HCT116 (cell line): Measurements from ENCODE around the gene PRPF8. TPM values are rescaled to one million over a fixed set of nuclear protein-coding genes. Genes with fewer than 3 reads are reported as not detected.

Experiments used
- ATAC-seq: fragments of 200-7000 bp; cut with Tn5 transposase; 2 replicates; pipeline ENCODE4 v1.9.1; 2020; ENCODE audit warnings: mild to moderate bottlenecking, moderate library complexity
- BruUV-seq: library from RNA; stranded (reverse); fragments of 400-500 nt; replicated peaks from 2 replicates; lab custom pipeline; 2021; lab: Mats Ljungman, UMichigan
- CTCF ChIA-PET: fragments of 300-600 bp; sonication (Branson Sonifier 250); formaldehyde crosslinking; loops from one replicate; lab custom pipeline; 2021; ENCODE audit warnings: antibody characterized with exemption; lab: Charles Lee
- POLR2A ChIA-PET: fragments of 300-600, 350-600 bp; sonication (Branson Sonifier 250); formaldehyde crosslinking; loops from one replicate; lab custom pipeline; 2021; ENCODE audit warnings: antibody characterized with exemption; lab: Charles Lee
- RAD21 ChIA-PET, 2 experiments: fragments of 300-600 bp; sonication (Branson Sonifier 250); formaldehyde crosslinking; loops; one replicate each; lab custom pipeline; 2023; ENCODE audit warnings: low total read pairs in 2 of 2; ENCODE audit not compliant: uncharacterized antibody in 2 of 2, unreplicated experiment in 2 of 2, low non-redundant PET in 1 of 2; lab: Charles Lee
- DNase-seq: peaks from one replicate; pipeline ENCODE4 v3.0.0-alpha.2; 2010; ENCODE audit warnings: low read depth, low spot score
- H2AFZ ChIP-seq: fragments of 200-600 bp; shearing (Covaris generic), sonication (generic); 2 replicates; pipeline ENCODE4 v1.6.1; 2017; ENCODE audit warnings: low read depth, mixed run types, mixed read lengths, antibody characterized with exemption, low read length; ENCODE audit not compliant: poor library complexity, severe bottlenecking
- H3K27ac ChIP-seq: 2 replicates; pipeline ENCODE4 v1.5.1; 2012; ENCODE audit warnings: low read depth, low read length
- H3K27me3 ChIP-seq: fragments of 200-600 bp; sonication (generic); 2 replicates; pipeline ENCODE4 v1.6.1; 2016; ENCODE audit warnings: mixed run types, low read length, mixed read lengths; ENCODE audit not compliant: insufficient read depth
- H3K36me3 ChIP-seq, 2 experiments: fragments of 200-500 bp in 1 of 2; fragments of 200-600 bp in 1 of 2; sonication (Bioruptor generic) in 1 of 2; sonication (generic) in 1 of 2; 2 replicates each; pipeline versions ENCODE4 v1.5.1 to v1.6.1; 2014 to 2016; ENCODE audit warnings: low read length in 2 of 2, inconsistent platforms in 1 of 2, mixed read lengths in 1 of 2, mixed run types in 1 of 2; ENCODE audit not compliant: insufficient read depth in 2 of 2, control insufficient read depth in 1 of 2
- H3K4me1 ChIP-seq, 2 experiments: fragments of 200-600 bp in 1 of 2; sonication (generic) in 1 of 2; 2 replicates each; pipeline versions ENCODE4 v1.5.1 to v1.6.1; 2012 to 2017; ENCODE audit warnings: low read length in 2 of 2, inconsistent platforms in 1 of 2, mild to moderate bottlenecking in 1 of 2, mixed read lengths in 1 of 2, mixed run types in 1 of 2, moderate library complexity in 1 of 2; ENCODE audit not compliant: insufficient read depth in 2 of 2, control insufficient read depth in 1 of 2
- H3K4me2 ChIP-seq: fragments of 200-600 bp; sonication (generic); 2 replicates; pipeline ENCODE4 v1.6.1; 2017; ENCODE audit warnings: mixed run types, low read length, mixed read lengths
- H3K4me3 ChIP-seq, 2 experiments: fragments of 200-600 bp in 1 of 2; sonication (generic) in 1 of 2; replicated peaks in 1 of 2; 2 replicates each; pipeline ENCODE4 v1.5.1; 2011 to 2016; ENCODE audit warnings: low read length in 2 of 2, control low read depth in 1 of 2, low read depth in 1 of 2, mild to moderate bottlenecking in 1 of 2, mixed read lengths in 1 of 2, mixed run types in 1 of 2
- H3K79me2 ChIP-seq: fragments of 200-600 bp; sonication (generic); 2 replicates; pipeline ENCODE4 v1.6.1; 2017; ENCODE audit warnings: mild to moderate bottlenecking, mixed run types, low read length, moderate library complexity, mixed read lengths; ENCODE audit not compliant: insufficient read depth
- H3K9ac ChIP-seq: fragments of 200-600 bp; sonication (generic); 2 replicates; pipeline ENCODE4 v1.6.1; 2016; ENCODE audit warnings: low read length, mixed read lengths
- H3K9me2 ChIP-seq: fragments of 200-600 bp; sonication (generic), shearing (Covaris generic); 2 replicates; pipeline ENCODE4 v1.6.1; 2017; ENCODE audit warnings: mixed run types, mild to moderate bottlenecking, moderate library complexity; ENCODE audit not compliant: insufficient read depth
- H3K9me3 ChIP-seq, 2 experiments: fragments of 200-500 bp in 1 of 2; fragments of 200-600 bp in 1 of 2; sonication (Bioruptor generic) in 1 of 2; sonication (generic) in 1 of 2; 2 replicates each; pipeline ENCODE4 v1.6.1; 2014 to 2017; ENCODE audit warnings: low read length in 2 of 2, mixed read lengths in 2 of 2, inconsistent platforms in 1 of 2, low read depth in 1 of 2, mild to moderate bottlenecking in 1 of 2, mixed run types in 1 of 2, moderate library complexity in 1 of 2; ENCODE audit not compliant: control insufficient read depth in 1 of 2, insufficient read depth in 1 of 2
- H4K20me1 ChIP-seq: fragments of 200-600 bp; sonication (generic), shearing (Covaris generic); 2 replicates; pipeline ENCODE4 v1.6.1; 2017; ENCODE audit warnings: mixed run types, mild to moderate bottlenecking, moderate library complexity; ENCODE audit not compliant: insufficient read depth
- ELF1 ChIP-seq: IDR thresholded peaks from 2 replicates; pipeline ENCODE4 v1.6.1; 2012; ENCODE audit warnings: low read depth, borderline replicate concordance
- EZH2 ChIP-seq: fragments of 200-600 bp; sonication (generic); IDR thresholded peaks from 2 replicates; pipeline ENCODE4 v1.6.1; 2017; ENCODE audit warnings: antibody characterized with exemption, mixed run types
- FOSL1 ChIP-seq: IDR thresholded peaks from 2 replicates; pipeline ENCODE4 v1.6.1; 2012; ENCODE audit warnings: low read depth
- POLR2A ChIP-seq: IDR thresholded peaks from 2 replicates; pipeline ENCODE4 v1.7.0; 2011; ENCODE audit warnings: borderline replicate concordance; ENCODE audit not compliant: insufficient read depth, insufficient read length; ENCODE audit errors: extremely low read depth
- POLR2AphosphoS5 ChIP-seq: IDR thresholded peaks from 2 replicates; pipeline ENCODE4 v1.6.1; 2011; ENCODE audit warnings: mild to moderate bottlenecking, low read depth, low read length, moderate library complexity
- SP1 ChIP-seq: IDR thresholded peaks from 2 replicates; pipeline ENCODE4 v1.6.1; 2012; ENCODE audit warnings: low read depth
- SRF ChIP-seq: IDR thresholded peaks from 2 replicates; pipeline ENCODE4 v1.6.1; 2012; ENCODE audit warnings: low read depth
- TCF7L2 ChIP-seq: IDR thresholded peaks from 2 replicates; pipeline ENCODE4 v1.7.0; 2011; ENCODE audit warnings: borderline replicate concordance, inconsistent platforms; ENCODE audit not compliant: insufficient read depth, insufficient read length; ENCODE audit errors: extremely low read depth
- YY1 ChIP-seq: IDR thresholded peaks from 2 replicates; pipeline ENCODE4 v1.6.1; 2011; ENCODE audit warnings: low read length, low read depth, moderate library complexity, mild to moderate bottlenecking; ENCODE audit not compliant: insufficient replicate concordance; ENCODE audit errors: extremely low read depth
- ZFX ChIP-seq: fragments of 450-650 bp; IDR thresholded peaks from 2 replicates; pipeline ENCODE4 v1.6.1; 2017
- intact Hi-C: fragments of 100-400 bp; cut with micrococcal nuclease; formaldehyde crosslinking; loops from 2 replicates; pipeline ENCODE4 v1.10.0; 2022
- total RNA-seq: library from RNA; stranded (reverse); gene quantifications from one replicate; pipeline ENCODE4 v1.2.1, GENCODE V29; 2021; ENCODE audit not compliant: unreplicated experiment
- TF ChIP-seq, protein P1 (sequence below): IDR thresholded peaks from 2 replicates; pipeline ENCODE4 v1.6.1; 2012
- TF ChIP-seq, protein P2 (sequence below): IDR thresholded peaks from 2 replicates; pipeline ENCODE4 v1.6.1; 2012

Gene PRPF8
- total RNA-seq, 1 experiment from 2014 or later, result 386 TPM

DNA sequence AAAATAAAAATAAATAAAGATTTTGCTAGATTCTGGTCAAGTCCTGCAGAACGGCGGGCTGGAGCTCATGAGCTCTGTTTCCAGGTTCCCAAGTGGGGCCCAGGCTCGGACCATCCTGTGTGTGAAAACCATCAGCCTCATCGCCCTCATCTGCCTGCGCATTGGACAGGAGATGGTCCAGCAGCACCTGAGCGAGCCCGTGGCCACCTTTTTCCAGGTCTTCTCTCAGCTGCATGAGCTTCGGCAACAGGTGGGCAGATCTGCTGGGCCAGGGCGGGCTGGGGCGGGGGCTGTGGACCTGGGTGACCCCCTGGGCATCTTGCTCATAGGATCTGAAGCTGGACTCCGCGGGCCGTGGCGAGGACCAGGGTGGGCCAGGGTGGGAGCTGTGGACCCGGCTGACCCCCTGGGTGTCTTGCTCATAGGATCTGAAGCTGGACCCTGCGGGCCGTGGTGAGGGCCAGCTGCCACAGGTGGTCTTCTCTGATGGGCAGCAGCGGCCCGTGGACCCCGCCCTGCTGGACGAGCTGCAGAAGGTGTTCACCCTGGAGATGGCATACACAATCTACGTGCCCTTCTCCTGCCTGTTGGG, 47.7 kb upstream of the PRPF8 start:
- CTCF ChIA-PET, result no interaction called here
- Histone ChIP-seq H3K4me1 (peaks cover 0 to 11% of the 10 kb centered on the region in 2 experiments; a peak in 2 of 4 replicates), H3K9me3 (no peaks in the 10 kb centered on the region), H4K20me1 (no peaks in the 10 kb centered on the region), H2AFZ (no peak overlapping the region), H3K4me3 (no peak overlapping the region), H3K9me2 (no peaks in the 10 kb centered on the region), H3K27ac (no peak overlapping the region), H3K9ac (no peak overlapping the region), H3K36me3 (no peaks in the 10 kb centered on the region), H3K79me2 (no peaks in the 10 kb centered on the region; the same call in 1 of the 2 replicates), H3K27me3 (no peaks in the 10 kb centered on the region), H3K4me2 (no peak overlapping the region)
- POLR2A ChIA-PET, result no interaction called here
- no peak for ATAC-seq
- no TSS peak for BruUV-seq
- no peak for DNase-seq
- no peak for TF ChIP-seq SRF
- TF ChIP-seq ELF1, result no peak
- no peak for TF ChIP-seq FOSL1
- TF ChIP-seq, protein P1, sequence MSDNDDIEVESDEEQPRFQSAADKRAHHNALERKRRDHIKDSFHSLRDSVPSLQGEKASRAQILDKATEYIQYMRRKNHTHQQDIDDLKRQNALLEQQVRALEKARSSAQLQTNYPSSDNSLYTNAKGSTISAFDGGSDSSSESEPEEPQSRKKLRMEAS, result no peak
- no peak for TF ChIP-seq POLR2AphosphoS5
- no peak for TF ChIP-seq EZH2
- no peak for TF ChIP-seq POLR2A
- no peak for TF ChIP-seq TCF7L2
- no peak for TF ChIP-seq ZFX
- TF ChIP-seq YY1, result no peak
- TF ChIP-seq SP1, result no peak
- TF ChIP-seq, protein P2, sequence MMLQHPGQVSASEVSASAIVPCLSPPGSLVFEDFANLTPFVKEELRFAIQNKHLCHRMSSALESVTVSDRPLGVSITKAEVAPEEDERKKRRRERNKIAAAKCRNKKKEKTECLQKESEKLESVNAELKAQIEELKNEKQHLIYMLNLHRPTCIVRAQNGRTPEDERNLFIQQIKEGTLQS, result no peak
- RAD21 ChIA-PET, result no interaction called here
- intact Hi-C loops, result no loop called here
